ENCODE data around the gene PTGR3.

GRCh38 chr18:75183973-75184493 is 24.9 kb downstream of the PTGR3 start:
- TF ChIP-seq CTCF (IDR thresholded peaks at IDR 0.05) (no peak), POLR2A (IDR thresholded peaks at IDR 0.05) (no peak)
